Cerebellar nuclear complex (tissue), 1 donor: ENCODE results near the gene BHLHE23.

Source experiments
- DNase-seq, 2 experiments: peaks; one replicate each; lab custom pipeline; 2025; lab: John Stamatoyannopoulos, UW

BHLHE23 gene

DNA sequence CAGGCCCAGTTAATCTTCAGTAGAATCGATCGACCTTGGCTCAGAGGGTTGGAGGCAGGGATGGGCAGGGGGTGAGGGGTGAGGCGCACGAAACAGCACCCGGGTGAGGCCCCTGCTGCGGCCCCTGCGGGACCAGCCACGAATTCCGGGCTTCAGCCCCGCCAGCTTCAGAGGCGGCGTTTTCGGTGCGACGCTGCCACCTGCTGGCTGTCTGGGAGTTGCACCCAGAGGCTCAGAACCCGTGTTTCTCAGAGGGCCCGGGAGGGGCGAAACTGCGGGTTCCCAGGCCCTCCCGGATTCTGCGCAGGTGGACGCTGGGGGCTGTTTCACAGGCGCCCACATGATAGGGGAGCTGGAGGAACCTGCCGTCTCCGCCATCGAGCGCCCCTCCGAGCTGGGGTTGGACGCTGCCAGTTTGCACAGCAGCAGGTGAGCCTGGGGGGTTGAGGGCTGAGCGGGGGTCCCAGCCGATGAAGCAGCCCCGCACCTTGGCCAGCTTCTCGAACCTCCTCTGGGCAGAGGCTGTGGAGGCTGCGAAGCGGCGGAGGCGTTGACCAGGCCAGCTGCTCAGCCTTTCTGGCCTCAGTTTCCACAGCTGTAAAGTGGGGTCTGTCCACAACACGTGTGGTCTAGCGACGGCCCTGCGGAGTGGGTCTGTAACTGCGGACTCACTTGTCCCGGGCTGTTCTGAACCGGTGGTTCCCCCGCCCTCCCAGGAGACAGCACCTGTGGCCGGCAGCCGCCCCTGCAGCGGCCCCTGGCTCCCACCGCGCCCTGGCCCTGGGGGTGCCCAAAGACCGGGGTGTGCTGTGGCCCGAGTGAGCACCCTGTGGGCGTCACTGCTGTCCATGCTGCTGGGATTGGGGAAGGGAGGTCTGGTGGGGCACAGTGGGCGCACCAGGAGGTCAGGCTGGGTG, 2.5 kb upstream of the BHLHE23 start:
- DNase-seq: peak in 1 of 2 experiments; percentile 30

DNA sequence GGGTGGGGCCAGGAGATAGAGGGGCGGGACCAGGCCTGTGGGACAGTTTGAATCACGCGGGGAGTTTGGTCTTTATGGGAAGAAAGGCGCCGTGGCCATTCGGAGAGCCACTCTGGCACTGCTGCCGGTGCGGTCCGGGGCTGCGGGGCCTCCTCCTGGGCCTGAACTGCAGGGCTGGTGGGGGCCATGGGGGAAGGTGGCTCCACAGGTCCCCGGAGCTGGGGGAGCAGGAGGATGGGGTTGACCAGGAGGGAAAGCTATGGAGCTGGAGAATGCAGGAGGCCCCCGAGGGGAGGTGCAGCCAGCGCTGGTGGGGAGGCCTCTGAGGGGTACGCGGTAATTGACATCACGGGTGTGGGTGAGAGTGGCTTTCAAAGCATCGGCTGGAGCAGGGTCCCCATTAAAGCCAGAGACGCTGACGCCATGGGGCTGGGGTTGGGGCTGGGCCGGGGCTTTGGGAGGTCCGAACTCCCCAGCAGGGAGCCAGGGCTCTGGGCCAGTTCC, 1.8 kb upstream of the BHLHE23 start:
- no peak for DNase-seq

DNA sequence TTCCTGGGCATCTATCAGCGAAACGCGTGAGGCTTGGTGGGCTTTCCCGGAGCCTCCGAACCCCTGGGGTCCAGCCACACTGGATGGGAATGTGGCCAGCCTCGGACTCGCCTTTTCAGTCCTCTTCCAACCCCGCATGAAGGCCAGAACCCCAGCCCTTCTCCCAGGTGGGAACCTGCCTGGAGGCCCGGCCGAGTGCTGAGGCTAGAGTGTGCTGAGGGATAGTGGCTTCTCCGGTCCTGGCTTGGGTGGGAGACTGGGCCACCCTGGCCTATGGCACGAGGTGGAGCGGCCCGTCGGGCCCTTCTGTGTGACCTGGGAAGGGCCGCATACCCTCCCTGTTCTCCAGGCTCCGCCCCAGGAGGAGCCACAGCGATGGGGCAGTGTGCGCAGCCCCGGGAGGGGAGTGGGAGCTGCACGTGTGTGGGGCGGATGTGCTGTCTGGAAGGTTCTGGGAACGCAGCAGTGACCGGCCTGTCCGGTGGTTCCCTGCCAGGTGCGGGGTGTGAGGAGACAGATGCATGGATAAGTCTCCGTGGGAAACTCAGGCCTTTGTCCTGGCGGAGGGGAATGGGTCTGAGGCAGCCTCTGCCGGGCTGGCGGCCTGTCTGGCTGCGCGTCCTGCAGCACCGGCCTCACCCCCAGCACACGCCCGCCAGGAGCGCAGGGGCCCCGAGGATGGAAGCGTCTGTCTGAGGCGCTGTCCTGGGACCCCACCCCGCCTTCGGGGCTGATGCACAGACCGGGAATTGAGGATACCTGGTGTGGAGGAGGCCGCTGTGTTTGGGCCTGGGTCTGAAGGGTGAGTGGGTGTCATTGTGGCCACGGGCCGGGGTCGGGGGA, 1.1 kb upstream of the BHLHE23 start:
- no peak for DNase-seq

DNA sequence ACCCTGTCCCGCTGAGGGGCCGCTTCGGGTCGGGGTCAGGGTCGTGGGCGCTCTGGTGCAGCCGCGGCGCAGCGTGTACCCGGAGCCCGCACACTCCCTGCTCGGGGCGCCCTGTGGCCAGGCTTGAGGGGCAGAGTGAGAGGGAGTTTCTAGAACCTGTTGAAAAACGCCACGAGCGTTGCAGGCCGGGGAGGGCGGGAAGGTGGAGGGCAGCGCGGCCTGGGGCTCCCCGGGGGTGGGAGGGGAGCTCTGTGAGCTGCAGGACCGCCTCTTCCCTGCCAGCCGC, 539 bp upstream of the BHLHE23 start:
- DNase-seq: no peak

DNA sequence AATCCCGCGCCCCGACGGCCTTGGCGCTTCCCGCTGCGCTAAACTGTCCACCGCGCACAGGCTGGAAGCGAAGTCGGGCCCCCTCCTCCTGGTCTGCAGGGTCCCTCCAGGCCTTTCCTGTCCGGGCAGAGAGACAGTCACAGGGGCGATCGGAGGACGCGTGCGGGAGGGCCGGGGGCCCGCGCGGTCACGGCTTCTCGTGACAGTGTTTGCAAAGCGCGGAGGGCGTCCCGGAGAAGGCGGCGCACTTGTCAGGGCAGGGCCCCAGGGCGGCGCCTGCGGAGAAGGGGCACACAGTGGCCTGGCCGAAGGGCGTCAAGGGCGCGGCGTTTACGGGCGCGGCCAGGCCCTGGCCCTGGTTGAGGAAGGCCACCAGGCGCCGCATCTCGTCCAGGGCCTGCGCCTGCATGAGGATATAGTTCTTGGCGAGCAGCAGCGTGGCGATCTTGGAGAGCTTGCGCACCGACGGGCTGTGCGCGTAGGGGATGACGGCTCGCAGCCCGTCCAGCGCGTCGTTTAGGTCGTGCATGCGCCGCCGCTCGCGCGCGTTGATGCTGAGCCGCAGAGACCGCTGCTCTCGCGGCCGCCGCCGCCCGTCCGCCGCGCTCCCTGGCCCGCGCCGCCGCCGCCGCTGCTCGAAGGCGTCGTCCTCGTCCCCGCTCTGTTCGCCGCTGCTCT, 763 bp downstream of the BHLHE23 start:
- no peak for DNase-seq

DNA sequence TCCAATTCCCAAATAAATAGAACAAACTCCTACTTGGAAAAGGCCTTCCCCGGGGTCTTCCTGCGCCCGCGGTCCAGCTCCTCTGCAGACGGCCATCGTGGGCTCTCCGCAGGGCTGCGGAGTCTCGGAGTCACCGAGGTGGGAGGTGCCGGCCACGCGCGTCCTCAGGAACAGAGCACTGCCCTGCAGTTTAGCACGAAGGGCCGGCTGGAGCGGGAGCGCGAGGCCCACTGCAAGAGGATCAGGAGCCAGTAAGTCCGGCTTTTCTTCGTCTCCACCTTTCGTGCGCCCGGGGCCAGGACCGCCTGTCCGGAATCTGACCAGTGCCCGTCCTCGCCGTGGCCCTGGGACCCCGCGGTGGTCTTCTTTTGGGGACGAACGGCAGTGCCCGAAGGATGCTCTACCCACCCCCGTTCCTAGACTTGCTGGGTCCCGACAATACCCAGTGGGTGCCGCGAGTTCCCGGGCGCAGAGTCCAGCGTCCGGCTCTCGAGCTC, 1.4 kb downstream of the BHLHE23 start:
- DNase-seq: no peak

DNA sequence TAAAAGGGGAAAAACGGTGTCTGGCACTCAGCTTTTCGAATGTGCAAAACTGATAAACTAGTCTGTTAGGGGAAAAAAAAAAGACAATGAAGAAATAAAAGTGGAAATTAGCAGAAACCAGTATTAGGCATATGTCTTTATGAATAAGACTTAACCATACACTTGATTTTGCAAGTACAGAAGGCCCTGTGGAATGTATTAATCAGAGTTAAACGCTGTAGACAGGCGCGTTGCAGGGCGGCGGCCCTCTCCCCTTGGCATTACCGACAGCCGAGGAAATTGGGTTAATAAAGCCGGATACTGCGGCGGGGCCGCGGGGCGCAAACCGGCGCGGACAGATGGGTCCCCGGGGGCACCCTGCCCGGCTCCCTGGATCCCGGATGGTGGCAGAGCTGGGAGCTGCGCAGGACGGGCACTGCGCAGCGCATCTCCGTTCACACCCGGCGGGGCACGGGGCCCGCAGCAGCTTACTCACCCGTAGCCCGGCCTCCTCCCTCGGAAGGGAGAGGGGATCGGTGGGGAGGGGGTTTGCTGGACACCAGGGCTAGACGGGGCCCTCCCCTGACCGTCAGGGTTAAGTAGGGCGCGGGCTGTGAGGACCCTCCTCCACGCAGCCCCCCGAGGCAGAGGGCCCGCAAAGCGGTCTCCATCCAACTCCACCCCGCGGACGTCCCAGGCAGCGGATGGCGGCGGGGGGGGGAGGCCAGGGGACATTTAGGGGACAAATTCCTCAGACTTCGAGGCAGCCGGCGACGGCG, 2.0 kb downstream of the BHLHE23 start:
- no peak for DNase-seq

DNA sequence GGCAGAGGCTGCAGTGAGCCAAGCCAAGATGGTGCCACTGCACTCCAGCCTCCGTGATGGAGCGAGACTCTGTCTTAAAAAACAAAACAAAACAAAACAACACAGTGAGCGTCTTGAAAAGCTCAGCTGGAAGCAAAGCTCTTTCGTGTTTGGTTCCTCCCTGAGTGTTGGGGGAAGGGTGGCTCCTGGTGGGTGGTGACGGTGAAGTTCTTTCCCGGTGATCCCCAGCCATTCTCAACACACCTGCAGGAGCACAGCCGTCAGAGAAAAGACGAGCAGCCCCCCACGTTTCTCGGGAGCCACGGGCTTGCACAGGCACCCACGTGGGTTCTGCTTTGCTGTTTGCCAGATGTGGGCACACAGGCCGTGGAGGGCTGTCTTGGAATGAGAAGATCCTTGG, 3.2 kb downstream of the BHLHE23 start:
- no peak for DNase-seq

DNA sequence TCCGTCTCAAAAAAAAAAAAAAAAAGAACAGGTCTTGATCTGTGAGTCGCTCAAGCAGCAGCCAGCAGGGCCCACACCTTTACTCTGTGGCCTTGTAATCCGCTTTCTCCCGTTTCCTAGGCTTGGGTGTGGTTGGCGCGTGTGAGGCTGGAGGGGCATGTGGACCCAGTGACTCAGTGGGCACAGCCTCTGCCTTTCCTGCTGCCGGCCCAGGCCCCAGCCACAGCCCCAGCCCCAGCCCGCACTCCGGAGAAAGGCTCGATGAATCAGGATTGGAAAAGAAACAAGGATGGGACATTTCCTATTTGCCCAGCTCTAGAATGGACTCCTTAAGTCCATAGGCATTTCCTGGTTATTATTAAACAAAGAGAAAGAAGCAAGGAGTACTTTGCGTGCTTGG, 4.3 kb downstream of the BHLHE23 start:
- DNase-seq: no peak

DNA sequence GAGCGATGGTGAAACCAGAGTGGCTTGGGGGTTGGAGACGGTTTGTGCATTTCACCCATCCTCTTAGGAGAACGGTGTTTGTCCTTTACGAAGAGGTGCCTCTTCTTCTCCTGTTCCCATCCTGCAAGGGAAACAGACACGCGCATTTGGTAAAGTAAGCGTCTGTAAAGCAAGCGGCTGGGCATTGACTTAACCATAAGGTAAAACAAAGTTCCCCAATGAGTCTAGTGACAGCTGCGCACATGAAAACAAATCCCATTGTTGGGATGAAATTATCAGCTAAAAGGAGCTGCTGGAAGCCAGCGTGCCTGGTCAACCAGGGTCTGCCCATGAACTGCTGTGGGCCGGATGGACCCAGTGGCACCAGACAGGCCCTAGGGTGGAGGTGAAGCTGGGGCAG, 5.8 kb downstream of the BHLHE23 start:
- no peak for DNase-seq

DNA sequence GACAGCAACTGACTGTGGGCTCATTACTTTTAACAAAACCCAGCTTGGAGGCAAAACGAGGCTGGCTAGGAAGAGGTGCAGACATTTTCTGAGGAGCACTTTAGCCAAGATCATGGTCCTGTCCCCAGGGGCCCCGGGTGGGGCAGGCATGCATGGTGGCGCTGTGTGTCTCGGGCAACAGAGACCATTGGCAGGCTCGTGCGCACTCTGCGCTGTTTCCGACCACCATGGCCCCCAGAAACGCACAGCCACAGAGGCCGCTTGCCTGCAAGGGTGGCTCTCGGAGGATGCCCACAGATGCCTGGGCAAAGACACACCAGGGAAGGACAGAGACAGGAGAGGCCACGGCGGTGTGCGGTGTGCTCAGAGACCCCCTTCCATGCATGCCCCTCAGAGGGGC, 6.7 kb downstream of the BHLHE23 start:
- no peak for DNase-seq

DNA sequence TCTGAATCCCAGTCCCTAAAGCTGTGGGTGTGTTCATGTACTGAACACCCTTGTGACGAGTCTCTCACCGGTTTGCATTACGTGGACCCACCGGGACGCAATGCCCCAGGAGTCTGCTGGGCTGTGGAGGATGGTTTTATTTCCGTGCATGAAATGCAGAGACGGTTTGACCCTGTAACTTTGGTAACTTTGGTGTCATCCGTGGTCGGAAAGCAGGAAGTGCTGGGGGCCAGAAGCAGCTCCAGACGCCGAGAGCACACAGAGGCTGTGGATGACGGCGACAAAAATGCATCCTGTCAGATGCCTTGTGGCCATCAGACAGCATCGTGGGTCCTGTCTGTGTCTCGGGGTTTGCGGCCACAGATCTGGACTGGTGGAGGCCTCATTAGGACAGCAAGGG, 7.2 kb downstream of the BHLHE23 start:
- DNase-seq: no peak

DNA sequence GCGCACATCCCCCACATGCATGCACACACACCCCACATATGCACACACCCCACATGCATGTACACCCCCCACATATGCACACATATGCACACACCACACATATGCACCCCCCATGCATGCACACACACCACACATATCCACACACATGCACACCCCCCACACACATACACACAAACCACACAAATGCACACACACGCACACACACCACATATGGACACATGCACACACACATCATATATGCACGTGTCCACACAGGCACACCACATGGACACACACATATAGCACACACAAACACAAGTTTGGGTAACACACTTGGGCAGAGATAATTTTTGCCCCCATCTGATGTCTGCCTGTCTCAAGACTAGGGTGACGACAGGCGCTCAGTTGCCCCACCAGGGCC, 8.3 kb downstream of the BHLHE23 start:
- DNase-seq: no peak

DNA sequence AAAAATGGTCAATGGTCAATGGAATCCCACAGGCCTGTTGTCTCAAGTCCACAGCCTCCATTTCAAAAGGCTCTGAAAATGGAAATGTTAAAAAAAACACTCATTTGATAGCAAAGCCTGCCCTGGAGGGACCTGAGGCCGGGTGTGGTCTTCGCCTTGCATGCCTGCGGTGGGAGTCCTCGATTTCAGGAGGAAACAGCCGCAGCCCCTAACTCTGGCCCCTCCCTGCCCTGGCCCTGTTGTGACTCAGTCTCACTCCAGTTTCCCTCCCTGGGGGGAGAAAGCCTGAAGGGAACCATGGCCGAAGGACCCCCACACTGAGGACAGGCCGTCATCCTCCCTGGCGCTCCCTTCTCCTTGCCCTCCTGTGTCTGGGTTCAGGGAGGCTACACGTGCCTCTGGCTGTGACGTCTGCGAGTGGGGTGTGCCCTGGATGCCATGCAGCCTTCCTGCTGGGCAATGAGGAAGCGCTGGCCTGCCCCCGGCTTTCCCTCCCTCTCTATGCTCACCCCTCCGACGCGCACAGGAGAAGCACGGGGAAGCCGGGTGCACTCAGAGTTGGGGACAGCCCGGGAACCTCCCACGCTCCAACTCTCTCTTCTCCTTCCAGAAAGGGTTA, 9.2 kb downstream of the BHLHE23 start:
- DNase-seq: no peak

DNA sequence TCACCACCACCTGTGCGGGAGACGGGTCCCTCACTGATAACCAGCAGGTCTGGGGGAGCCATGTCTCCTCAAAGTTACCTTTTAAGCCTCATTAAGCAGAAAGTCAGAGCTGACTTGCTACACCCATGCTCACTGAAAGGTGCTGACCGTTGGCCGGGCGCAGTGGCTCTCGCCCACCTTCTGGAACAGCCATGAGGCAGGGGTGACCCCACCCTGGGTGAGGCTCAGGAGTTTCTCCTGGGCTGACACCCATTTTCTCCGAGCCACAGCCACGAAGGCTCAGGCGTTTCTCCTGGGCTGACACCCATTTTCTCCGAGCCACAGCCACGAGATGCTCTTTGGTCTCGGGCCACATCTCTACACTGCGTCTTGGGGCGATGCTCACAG, 10.2 kb downstream of the BHLHE23 start:
- DNase-seq: no peak

DNA sequence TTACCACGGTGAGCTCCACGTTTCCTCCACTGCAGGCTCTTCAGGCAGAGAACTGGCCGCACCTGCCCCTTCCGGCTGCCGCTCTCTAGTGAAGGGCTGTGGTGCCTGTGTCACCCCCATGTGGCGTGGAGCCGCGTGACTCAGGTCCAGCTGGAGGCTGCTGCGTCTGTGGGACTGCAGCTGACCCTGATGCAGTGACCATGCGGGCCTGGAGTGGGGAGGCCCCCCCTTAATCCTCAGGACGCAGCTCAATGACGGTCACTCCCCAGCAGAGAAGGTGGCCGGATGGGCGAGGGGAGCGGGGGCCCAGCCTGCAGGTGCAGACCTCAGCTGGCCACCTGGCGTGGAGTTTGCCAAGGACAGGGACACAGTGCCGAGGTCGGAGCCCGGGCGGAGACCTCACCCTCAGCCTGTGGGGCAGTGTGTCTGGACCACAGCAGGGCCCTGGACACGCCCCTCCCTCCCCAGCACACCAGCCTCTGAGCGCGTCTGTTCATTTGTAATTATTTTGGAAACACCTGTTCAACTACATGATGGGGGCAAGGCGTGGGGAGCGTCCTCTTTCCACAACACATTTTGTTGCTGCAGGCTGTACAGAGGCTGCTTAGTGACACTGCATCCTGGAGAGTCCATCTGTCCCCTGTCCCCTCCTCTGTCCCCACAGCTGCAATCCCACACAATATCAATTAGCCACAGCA, 10.7 kb downstream of the BHLHE23 start:
- DNase-seq: no peak

DNA sequence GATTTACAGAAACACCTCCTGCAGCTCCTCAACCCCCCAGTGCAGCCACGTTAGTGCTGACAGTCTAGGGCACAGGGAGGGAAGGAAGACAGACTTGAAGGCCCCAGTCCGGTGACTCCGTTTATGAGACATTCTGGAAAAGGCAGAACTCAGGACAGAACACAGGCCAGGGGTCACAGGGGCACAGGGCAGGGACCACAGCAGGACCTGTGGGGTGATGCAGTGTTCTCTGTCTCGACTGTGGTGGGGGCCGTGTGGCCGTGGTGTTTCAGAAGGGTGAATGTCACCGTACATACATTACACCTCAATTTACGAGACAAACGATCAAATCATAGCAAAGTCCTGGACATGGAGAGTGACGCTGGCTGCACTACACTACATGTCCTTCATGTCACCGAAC, 11.3 kb downstream of the BHLHE23 start:
- DNase-seq: no peak

DNA sequence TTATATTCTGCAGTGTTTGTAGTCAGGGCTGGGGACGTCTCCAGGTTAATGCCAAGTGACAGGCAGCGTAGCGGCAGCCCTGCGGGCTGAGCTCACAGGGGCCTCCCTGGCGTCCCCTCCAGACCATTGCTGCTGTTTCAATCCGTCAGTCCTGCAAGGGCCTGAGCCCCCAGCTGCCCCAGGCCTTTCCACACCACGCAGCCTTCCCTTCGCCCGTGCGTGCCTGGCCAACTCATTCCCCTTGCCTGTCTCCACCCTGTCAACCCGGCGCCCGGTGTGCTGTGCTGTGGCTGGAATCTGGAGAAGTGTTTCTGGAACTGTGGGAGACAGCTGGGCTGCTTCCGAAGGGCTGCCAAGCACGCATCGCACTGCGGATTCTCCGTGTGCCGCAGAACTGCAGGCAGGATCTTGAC, 11.9 kb downstream of the BHLHE23 start:
- no peak for DNase-seq

DNA sequence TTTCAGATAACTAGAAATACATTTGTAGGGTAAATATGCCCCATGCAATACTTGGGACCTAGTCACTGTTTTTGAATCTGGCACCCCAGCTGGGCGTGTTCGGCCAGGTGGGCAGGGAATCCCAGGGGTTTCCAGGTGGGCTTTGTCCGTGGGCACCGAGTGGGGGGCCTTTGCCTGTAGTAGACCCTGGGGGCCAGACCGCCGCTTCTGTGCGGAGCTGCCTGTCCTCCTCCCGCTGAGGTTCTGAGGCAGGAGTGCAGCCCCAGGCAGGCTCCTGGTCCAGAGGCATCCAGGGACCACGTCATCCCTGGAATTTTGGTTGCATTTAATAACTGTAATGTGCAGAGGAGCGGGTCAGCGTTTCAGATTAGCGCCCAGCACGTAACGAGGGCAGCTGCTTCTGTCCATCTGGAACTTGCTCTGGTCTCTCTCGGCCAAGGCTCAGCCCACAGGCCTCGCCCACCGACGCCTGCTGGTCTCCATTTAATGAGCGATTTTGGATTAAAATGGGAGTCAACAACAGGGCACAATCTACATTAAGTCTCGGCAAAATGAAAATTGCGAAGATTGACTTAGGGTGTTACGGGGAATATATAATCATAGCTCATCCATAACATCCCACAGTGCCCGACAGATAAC, 12.8 kb downstream of the BHLHE23 start:
- DNase-seq: no peak

DNA sequence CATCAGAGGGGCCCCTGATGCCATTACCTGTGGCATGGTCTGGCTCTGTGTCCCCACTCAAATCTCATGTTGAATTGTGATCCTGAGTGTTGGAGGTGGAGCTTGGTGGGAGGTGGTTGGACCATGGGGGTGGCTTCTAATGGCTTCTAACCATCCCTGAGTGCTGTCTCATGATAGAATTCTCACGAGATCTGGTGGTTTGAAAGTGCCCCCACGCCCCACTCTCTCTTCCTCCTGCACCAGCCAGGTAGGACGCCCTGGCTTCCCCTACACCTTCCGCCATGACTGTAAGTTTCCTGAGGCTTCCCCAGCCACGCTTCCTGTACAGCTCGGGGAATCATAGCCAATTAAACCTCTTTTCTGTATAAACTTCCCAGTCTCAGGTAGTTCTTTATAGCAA, 14.9 kb downstream of the BHLHE23 start:
- DNase-seq: no peak
